CD8-positive, alpha-beta memory T cell (primary cell): ENCODE data around the gene POU3F4. TPM values are rescaled to one million over a fixed set of nuclear protein-coding genes. Genes with fewer than 3 reads are reported as not detected.

ENCODE experiments used
- CTCF ChIA-PET: fragments of 350-600 bp; sonication (Branson Sonifier 250); formaldehyde crosslinking; loops from one replicate; lab custom pipeline; 2021; ENCODE audit warnings: antibody characterized with exemption; lab: Charles Lee
- POLR2A ChIA-PET: fragments of 350-600 bp; sonication (Branson Sonifier 250); formaldehyde crosslinking; loops from one replicate; lab custom pipeline; 2021; ENCODE audit warnings: antibody characterized with exemption; lab: Charles Lee
- DNase-seq, 5 donors: peaks; one replicate each; pipeline versions ENCODE4 v3.0.0 to v3.0.0-alpha.2; 2020 to 2022; ENCODE audit warnings: mixed read lengths in 1 of 5
- H3K27ac ChIP-seq: one replicate; pipeline ENCODE4 v1.7.0; 2013; ENCODE audit warnings: low read depth, mild to moderate bottlenecking, low read length, moderate library complexity
- H3K27me3 ChIP-seq: 2 replicates; pipeline ENCODE4 v1.7.0; 2013; ENCODE audit warnings: low read length, mild to moderate bottlenecking; ENCODE audit not compliant: insufficient read depth, poor library complexity, severe bottlenecking
- H3K36me3 ChIP-seq: 2 replicates; pipeline ENCODE4 v1.7.0; 2013; ENCODE audit warnings: mild to moderate bottlenecking, low read length, moderate library complexity; ENCODE audit not compliant: insufficient read depth
- H3K4me1 ChIP-seq: 2 replicates; pipeline ENCODE4 v1.7.0; 2013; ENCODE audit warnings: mild to moderate bottlenecking, low read length, moderate library complexity; ENCODE audit not compliant: insufficient read depth
- H3K4me3 ChIP-seq: 2 replicates; pipeline ENCODE4 v1.7.0; 2013; ENCODE audit warnings: mild to moderate bottlenecking, low read length
- H3K9me3 ChIP-seq: 2 replicates; pipeline ENCODE4 v1.7.0; 2013; ENCODE audit warnings: mild to moderate bottlenecking, low read length
- H3K27ac Mint-ChIP-seq, 8 donors: one replicate each; pipeline ENCODE4 v1.8.0; 2020 to 2021; ENCODE audit warnings: mixed read lengths in 8 of 8, mild to moderate bottlenecking in 6 of 8, inconsistent platforms in 3 of 8, moderate library complexity in 3 of 8
- H3K27me3 Mint-ChIP-seq, 2 donors: one replicate each; pipeline ENCODE4 v1.8.0; 2020 to 2021; ENCODE audit warnings: mixed read lengths in 2 of 2, mild to moderate bottlenecking in 1 of 2, moderate library complexity in 1 of 2
- H3K36me3 Mint-ChIP-seq, 3 donors: one replicate each; pipeline ENCODE4 v1.8.0; 2020 to 2021; ENCODE audit warnings: mixed read lengths in 3 of 3, inconsistent platforms in 1 of 3, mild to moderate bottlenecking in 1 of 3
- H3K4me1 Mint-ChIP-seq, 3 donors: one replicate each; pipeline ENCODE4 v1.8.0; 2020 to 2021; ENCODE audit warnings: mixed read lengths in 3 of 3, inconsistent platforms in 1 of 3, mild to moderate bottlenecking in 1 of 3
- H3K4me3 Mint-ChIP-seq, 7 donors: one replicate each; pipeline ENCODE4 v1.8.0; 2020 to 2021; ENCODE audit warnings: mixed read lengths in 7 of 7, mild to moderate bottlenecking in 6 of 7, moderate library complexity in 4 of 7, inconsistent platforms in 2 of 7
- H3K9me3 Mint-ChIP-seq, 5 donors: one replicate each; pipeline ENCODE4 v1.8.0; 2020 to 2022; ENCODE audit warnings: mixed read lengths in 5 of 5, mild to moderate bottlenecking in 3 of 5, moderate library complexity in 2 of 5, inconsistent platforms in 1 of 5
- polyA plus RNA-seq: library from polyadenylated mRNA; unstranded; fragments of 300-500 nt; fragmentation: Illumina TruSeq; gene quantifications from one replicate; pipeline ENCODE4 v1.2.3, GENCODE V29; 2021
- total RNA-seq, 2 experiments: library from RNA; stranded (reverse); gene quantifications; one replicate each; pipeline ENCODE4 v1.2.3, GENCODE V29; 2021

Gene POU3F4
- total RNA-seq (not detected), polyA plus RNA-seq (not detected)

DNA sequence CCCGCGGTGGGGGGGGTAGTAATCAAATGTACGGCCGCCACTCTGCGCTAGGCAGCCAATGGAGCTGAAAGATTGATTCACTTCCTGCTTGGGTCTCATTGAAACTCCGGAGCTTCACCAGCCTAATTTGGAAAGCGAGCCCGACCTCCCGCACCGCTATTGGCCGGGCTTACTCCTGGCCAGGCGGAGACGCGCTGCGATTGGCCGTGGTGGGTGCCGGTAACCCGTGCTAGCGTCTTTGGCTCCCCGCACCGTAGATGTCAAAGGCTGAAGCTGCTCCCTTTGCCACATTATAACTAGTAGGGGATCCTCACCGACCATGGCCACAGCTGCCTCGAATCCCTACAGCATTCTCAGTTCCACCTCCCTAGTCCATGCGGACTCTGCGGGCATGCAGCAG is at the start of gene POU3F4:
POU3F4 (plus strand) TSS at position 285 of the 400 bp plus-strand sequence; CDS start at position 320, 35 bp downstream.
- no peak within 1 kb of the TSS for H3K27ac ChIP-seq
- Mint-ChIP-seq H3K36me3 (no peaks in the 10 kb centered on the region), H3K4me1 (peaks cover 0 to 8% (median 2%) of the 10 kb centered on the region in 3 donors), H3K9me3 (peaks cover 0 to 10% (median 4%) of the 10 kb centered on the region in 5 donors), H3K27ac (no peak within 1 kb of the TSS), H3K4me3 (peak within 1 kb of the TSS in 3 of 7 donors; percentile 13 to 14 (median 13)), H3K27me3 (peaks cover 64 to 74% of the 10 kb centered on the region in 2 donors)
- POLR2A ChIA-PET = no interaction called here
- H3K4me3 ChIP-seq = no peak within 1 kb of the TSS
- no peaks in the 10 kb centered on the region for H3K4me1 ChIP-seq
- DNase-seq = no peak
- no peaks in the 10 kb centered on the region for H3K27me3 ChIP-seq
- no peaks in the 10 kb centered on the region for H3K9me3 ChIP-seq
- CTCF ChIA-PET = no interaction called here
- no peaks in the 10 kb centered on the region for H3K36me3 ChIP-seq

DNA sequence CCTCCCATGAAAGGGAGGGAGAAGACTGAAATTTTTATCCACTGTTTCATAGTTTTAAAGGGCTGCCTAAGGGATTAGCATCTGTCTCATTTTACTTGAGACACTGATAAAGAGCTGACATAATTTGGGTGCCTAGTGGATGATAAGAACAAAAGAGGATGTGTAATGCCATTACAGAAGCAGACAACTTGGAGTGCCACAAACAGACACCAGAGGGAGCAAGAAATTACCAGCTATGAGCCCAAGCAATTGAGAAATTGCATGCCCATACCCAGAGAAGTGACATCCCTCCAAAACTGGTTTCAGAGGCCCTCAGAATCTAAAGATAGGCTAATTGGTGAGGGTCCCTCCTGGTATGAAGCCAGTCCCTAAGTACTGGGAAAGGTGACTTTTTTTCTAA is 38.5 kb upstream of the POU3F4 start:
- peaks cover 0 to 3% of the 10 kb centered on the region in 2 donors for H3K27me3 Mint-ChIP-seq
- ChIA-PET POLR2A (no interaction called here), CTCF (no interaction called here)
- Histone ChIP-seq H3K4me3 (no peak overlapping the region), H3K9me3 (no peaks in the 10 kb centered on the region), H3K27me3 (no peaks in the 10 kb centered on the region), H3K36me3 (no peaks in the 10 kb centered on the region), H3K4me1 (no peaks in the 10 kb centered on the region), H3K27ac (no peak overlapping the region)
- H3K4me3 Mint-ChIP-seq = no peak overlapping the region
- no peaks in the 10 kb centered on the region for H3K36me3 Mint-ChIP-seq
- peaks cover 0 to 6% (median 0%) of the 10 kb centered on the region in 5 donors for H3K9me3 Mint-ChIP-seq
- DNase-seq = peak in 1 of 5 donors; percentile 37
- no peak overlapping the region for H3K27ac Mint-ChIP-seq
- no peaks in the 10 kb centered on the region for H3K4me1 Mint-ChIP-seq

DNA sequence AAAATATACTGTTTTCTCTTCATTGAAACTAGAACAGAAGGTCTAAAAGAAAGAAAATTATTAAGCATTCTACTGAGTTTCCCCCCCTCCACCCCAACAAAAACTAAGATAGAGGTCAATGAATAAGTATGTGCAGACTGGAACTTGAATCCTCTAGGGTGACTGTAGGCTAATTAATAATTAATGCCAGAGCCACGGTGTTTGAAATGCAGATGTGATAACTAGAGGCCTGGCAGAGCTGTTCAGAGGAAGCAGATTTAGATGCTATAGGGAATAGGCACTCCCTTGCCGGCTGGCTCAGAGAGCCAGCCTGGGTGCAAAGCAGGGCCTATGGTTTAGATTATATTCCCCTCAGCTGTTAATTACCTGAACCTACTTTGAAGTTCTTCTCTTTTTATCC is 12.2 kb upstream of the POU3F4 start:
- Mint-ChIP-seq H3K9me3 (no peaks in the 10 kb centered on the region), H3K4me3 (no peak overlapping the region), H3K36me3 (no peaks in the 10 kb centered on the region), H3K27me3 (peaks cover 0 to 8% of the 10 kb centered on the region in 2 donors), H3K4me1 (no peaks in the 10 kb centered on the region), H3K27ac (no peak overlapping the region)
- H3K4me1 ChIP-seq = no peaks in the 10 kb centered on the region
- H3K4me3 ChIP-seq = no peak overlapping the region
- no peaks in the 10 kb centered on the region for H3K36me3 ChIP-seq
- ChIA-PET CTCF (no interaction called here), POLR2A (no interaction called here)
- DNase-seq = no peak
- H3K27ac ChIP-seq = no peak overlapping the region
- H3K9me3 ChIP-seq = no peaks in the 10 kb centered on the region
- no peaks in the 10 kb centered on the region for H3K27me3 ChIP-seq

DNA sequence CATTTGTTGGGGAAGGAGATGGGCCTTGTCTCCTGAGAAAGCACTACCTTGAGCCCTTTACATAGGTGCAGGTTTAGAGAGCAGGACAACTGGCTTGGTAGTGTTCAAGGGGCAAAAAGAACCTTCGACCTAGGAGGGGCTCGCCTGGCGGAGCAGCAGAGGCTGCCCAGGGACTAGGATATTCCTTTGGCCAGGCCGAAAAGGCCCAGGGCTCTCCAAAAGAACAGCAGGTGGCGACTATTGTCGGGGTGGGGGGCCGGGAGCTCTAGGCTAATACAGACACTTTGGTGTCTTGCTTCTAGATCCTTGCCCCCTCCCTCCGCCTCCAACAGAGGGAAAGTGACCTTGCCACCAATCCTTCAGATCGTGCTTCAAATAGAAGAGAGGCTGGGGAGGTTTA is 7.1 kb upstream of the POU3F4 start:
- Mint-ChIP-seq H3K9me3 (peaks cover 0 to 4% (median 0%) of the 10 kb centered on the region in 5 donors), H3K4me1 (no peaks in the 10 kb centered on the region), H3K4me3 (peak overlapping the region in 1 of 7 donors; percentile 6), H3K27ac (no peak overlapping the region), H3K36me3 (no peaks in the 10 kb centered on the region), H3K27me3 (peaks cover 36 to 41% of the 10 kb centered on the region in 2 donors)
- Histone ChIP-seq H3K4me1 (no peaks in the 10 kb centered on the region), H3K9me3 (no peaks in the 10 kb centered on the region), H3K36me3 (no peaks in the 10 kb centered on the region), H3K27ac (no peak overlapping the region), H3K4me3 (no peak overlapping the region), H3K27me3 (no peaks in the 10 kb centered on the region)
- CTCF ChIA-PET = no interaction called here
- DNase-seq = no peak
- POLR2A ChIA-PET = no interaction called here

DNA sequence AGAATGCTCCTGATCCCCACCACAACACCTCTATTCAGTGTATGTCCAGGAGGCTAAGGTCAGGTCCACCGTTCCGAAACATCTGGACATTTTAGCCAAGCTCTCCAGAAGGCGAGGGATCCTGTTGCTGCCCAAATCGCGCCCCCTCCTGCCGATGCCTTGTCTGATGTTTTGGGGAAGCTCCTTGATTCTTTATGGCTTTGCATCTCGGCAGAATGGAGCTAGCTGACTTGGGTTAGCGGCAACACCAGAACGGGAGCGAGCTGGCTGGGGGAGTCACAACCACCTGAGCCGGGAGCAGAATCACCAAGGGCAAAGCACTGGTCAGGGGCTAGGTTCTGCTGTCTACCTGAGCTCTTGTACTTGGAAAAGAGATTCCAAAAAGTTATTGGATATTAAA is 6.6 kb upstream of the POU3F4 start:
- no peaks in the 10 kb centered on the region for H3K36me3 ChIP-seq
- no peak overlapping the region for H3K27ac ChIP-seq
- ChIA-PET CTCF (no interaction called here), POLR2A (no interaction called here)
- H3K4me3 ChIP-seq = no peak overlapping the region
- Mint-ChIP-seq H3K27me3 (peaks cover 41 to 44% of the 10 kb centered on the region in 2 donors), H3K36me3 (no peaks in the 10 kb centered on the region), H3K4me1 (no peaks in the 10 kb centered on the region), H3K27ac (no peak overlapping the region), H3K4me3 (no peak overlapping the region), H3K9me3 (peaks cover 0 to 4% (median 0%) of the 10 kb centered on the region in 5 donors)
- H3K9me3 ChIP-seq = no peaks in the 10 kb centered on the region
- H3K27me3 ChIP-seq = no peaks in the 10 kb centered on the region
- DNase-seq = no peak
- H3K4me1 ChIP-seq = no peaks in the 10 kb centered on the region

DNA sequence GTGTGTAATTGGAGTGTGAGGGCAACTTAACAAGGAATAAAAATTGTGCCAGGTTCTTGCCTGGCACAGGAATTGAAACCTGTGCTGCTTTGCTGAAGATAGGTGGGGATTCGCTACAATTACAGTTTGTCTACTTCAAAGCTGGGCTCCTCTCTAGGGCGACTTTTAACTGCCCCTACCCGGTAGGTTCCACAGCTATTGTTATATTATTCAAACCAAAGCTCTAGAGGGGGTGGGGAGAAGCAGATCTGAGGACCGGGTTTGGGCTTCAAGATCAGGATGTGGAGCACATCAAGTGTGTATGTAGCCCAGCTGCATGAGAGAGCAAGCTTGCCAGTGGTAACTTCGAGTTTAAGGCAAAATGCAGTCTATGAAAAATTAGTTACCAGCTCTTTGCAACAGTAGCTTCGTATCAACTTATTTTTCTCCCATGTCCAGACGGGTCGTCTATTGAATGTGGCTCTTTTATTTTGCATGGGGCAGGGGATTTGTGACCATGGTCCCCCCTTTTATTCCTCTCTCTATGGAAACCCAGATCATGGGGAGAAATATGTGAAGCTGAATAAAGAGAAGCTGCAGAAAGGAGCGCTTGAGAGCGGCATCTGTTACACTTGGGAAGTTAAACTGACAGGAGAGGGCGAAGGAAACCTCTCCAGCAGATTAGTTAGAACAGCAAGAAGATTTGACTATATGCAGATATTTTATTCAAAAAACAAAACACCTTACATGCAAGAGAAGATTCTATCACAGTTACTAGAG is 3.2 kb upstream of the POU3F4 start:
- DNase-seq = no peak
- peak overlapping the region in 1 of 8 donors; percentile 82 for H3K27ac Mint-ChIP-seq
- Histone ChIP-seq H3K36me3 (no peaks in the 10 kb centered on the region), H3K27me3 (no peaks in the 10 kb centered on the region), H3K27ac (no peak overlapping the region), H3K9me3 (no peaks in the 10 kb centered on the region), H3K4me1 (no peaks in the 10 kb centered on the region), H3K4me3 (no peak overlapping the region)
- H3K4me3 Mint-ChIP-seq = no peak overlapping the region
- CTCF ChIA-PET = no interaction called here
- peaks cover 0 to 10% (median 4%) of the 10 kb centered on the region in 5 donors for H3K9me3 Mint-ChIP-seq
- peaks cover 65 to 73% of the 10 kb centered on the region in 2 donors for H3K27me3 Mint-ChIP-seq
- POLR2A ChIA-PET = no interaction called here
- H3K36me3 Mint-ChIP-seq = no peaks in the 10 kb centered on the region
- H3K4me1 Mint-ChIP-seq = peaks cover 0 to 8% (median 2%) of the 10 kb centered on the region in 3 donors

DNA sequence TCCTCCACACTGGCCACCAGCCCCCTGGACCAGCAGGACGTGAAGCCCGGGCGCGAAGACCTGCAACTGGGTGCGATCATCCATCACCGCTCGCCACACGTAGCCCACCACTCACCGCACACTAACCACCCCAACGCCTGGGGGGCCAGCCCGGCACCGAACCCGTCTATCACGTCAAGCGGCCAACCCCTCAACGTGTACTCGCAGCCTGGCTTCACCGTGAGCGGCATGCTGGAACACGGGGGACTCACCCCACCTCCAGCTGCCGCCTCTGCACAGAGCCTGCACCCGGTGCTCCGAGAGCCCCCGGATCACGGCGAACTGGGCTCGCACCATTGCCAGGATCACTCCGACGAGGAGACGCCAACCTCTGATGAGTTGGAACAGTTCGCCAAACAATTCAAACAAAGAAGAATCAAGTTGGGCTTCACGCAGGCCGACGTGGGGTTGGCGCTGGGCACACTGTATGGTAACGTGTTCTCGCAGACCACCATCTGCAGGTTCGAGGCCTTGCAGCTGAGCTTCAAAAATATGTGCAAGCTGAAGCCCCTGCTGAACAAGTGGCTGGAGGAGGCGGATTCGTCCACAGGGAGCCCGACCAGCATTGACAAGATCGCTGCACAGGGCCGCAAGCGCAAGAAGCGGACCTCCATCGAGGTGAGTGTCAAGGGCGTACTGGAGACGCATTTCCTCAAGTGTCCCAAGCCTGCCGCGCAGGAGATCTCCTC is 600 bp downstream of the POU3F4 start:
- peaks cover 0 to 8% (median 2%) of the 10 kb centered on the region in 3 donors for H3K4me1 Mint-ChIP-seq
- no peak for DNase-seq
- Histone ChIP-seq H3K27ac (no peak overlapping the region), H3K4me1 (no peaks in the 10 kb centered on the region), H3K9me3 (no peaks in the 10 kb centered on the region), H3K36me3 (no peaks in the 10 kb centered on the region), H3K4me3 (no peak overlapping the region), H3K27me3 (no peaks in the 10 kb centered on the region)
- ChIA-PET CTCF (no interaction called here), POLR2A (no interaction called here)
- peaks cover 0 to 10% (median 4%) of the 10 kb centered on the region in 5 donors for H3K9me3 Mint-ChIP-seq
- H3K4me3 Mint-ChIP-seq = peak overlapping the region in 3 of 7 donors; percentile 13 to 14 (median 13)
- peaks cover 63 to 68% of the 10 kb centered on the region in 2 donors for H3K27me3 Mint-ChIP-seq
- H3K36me3 Mint-ChIP-seq = no peaks in the 10 kb centered on the region
- no peak overlapping the region for H3K27ac Mint-ChIP-seq

DNA sequence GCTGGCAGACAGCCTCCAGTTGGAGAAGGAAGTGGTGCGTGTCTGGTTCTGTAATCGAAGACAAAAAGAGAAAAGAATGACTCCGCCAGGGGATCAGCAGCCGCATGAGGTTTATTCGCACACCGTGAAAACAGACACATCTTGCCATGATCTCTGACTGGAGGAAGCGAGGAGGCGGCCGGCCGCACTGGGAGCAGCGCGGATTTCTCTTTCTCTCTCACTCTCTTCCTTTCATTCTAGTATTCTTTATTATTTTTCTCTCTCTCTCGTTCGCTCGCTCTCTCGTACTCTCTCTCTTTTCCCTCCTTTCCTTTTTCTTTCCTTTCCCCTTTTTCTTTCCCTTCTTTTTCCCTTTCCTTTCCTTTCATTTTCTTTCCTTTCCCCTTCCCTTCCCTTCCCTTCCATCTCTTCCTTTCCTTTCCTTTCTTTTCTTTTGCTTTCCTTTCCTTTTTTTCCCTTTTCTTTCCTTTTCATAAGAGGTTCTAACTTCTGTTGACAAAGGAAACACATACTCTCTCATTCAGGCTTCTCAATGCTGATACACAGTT is 1.2 kb downstream of the POU3F4 start:
- Mint-ChIP-seq H3K4me3 (peak overlapping the region in 3 of 7 donors; percentile 4 to 43 (median 29)), H3K27me3 (peaks cover 63% of the 10 kb centered on the region in 2 donors)
- H3K27me3 ChIP-seq = no peaks in the 10 kb centered on the region

More for the DNA sequence above, 1.2 kb downstream of the POU3F4 start:
- Mint-ChIP-seq H3K27ac (no peak overlapping the region), H3K4me1 (peaks cover 0 to 8% (median 2%) of the 10 kb centered on the region in 3 donors), H3K36me3 (no peaks in the 10 kb centered on the region), H3K9me3 (peaks cover 0 to 9% (median 4%) of the 10 kb centered on the region in 5 donors)
- H3K4me3 ChIP-seq = no peak overlapping the region
- ChIA-PET CTCF (no interaction called here), POLR2A (no interaction called here)
- H3K27ac ChIP-seq = no peak overlapping the region
- no peaks in the 10 kb centered on the region for H3K4me1 ChIP-seq
- no peak for DNase-seq
- no peaks in the 10 kb centered on the region for H3K36me3 ChIP-seq
- H3K9me3 ChIP-seq = no peaks in the 10 kb centered on the region
